Epithelial cell of esophagus (primary cell): ENCODE data around the gene PDE7B.

Source experiments
- DNase-seq: peaks from one replicate; pipeline ENCODE4 v3.0.0; 2010; ENCODE audit warnings: low read depth
- H3K4me3 ChIP-seq: 2 replicates; pipeline ENCODE4 v1.5.1; 2011; ENCODE audit warnings: mild to moderate bottlenecking, low read length, control low read depth
- TF ChIP-seq, protein P1 (sequence below): IDR thresholded peaks from 2 replicates; pipeline ENCODE4 v1.5.1; 2011; ENCODE audit warnings: low read depth, mild to moderate bottlenecking, low read length, control low read depth, inconsistent platforms; ENCODE audit not compliant: insufficient read depth; ENCODE audit errors: missing control alignments

Gene PDE7B

DNA sequence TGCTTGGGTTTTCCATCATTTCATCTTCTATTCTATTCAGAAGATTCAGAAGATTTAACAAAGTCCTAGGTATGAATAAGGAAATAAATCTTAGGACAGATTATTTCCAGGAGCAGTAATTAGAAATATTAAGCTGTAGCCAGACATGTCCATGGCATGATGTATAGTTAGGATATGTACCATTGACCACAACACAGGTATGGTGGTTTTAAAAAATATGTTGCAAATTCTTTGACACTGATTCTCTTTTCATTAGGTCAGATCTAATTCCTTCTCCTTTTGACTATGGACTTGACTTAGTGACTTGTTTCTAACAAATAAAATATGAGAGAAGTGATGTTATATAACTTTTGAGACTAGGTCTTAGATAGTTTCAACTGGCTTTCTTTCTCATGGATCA is 23.5 kb upstream of the PDE7B start:
- no peak overlapping the region for H3K4me3 ChIP-seq
- TF ChIP-seq, protein P1, sequence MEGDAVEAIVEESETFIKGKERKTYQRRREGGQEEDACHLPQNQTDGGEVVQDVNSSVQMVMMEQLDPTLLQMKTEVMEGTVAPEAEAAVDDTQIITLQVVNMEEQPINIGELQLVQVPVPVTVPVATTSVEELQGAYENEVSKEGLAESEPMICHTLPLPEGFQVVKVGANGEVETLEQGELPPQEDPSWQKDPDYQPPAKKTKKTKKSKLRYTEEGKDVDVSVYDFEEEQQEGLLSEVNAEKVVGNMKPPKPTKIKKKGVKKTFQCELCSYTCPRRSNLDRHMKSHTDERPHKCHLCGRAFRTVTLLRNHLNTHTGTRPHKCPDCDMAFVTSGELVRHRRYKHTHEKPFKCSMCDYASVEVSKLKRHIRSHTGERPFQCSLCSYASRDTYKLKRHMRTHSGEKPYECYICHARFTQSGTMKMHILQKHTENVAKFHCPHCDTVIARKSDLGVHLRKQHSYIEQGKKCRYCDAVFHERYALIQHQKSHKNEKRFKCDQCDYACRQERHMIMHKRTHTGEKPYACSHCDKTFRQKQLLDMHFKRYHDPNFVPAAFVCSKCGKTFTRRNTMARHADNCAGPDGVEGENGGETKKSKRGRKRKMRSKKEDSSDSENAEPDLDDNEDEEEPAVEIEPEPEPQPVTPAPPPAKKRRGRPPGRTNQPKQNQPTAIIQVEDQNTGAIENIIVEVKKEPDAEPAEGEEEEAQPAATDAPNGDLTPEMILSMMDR, result no peak
- DNase-seq, result no peak

DNA sequence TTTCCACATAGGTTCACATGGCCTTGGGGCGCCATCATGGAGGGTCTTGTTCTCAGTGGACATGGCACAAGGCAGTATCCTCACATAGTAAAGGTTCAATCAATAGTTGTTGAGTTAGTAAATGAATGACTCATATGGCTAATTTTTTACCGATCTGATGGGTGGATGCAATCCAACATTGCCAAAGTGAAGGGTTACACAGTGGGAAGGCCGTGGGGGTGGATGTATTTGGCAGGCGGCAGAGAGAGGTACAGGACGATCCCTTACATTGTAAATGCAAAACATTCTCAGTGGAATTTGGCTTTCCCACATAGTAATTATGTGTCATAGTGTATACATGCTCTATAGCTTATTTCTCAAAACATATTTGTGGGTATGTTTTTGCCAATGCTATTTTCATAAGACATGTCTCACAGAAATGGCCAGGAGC is 21.0 kb upstream of the PDE7B start:
- no peak for DNase-seq
- H3K4me3 ChIP-seq, result no peak overlapping the region
- TF ChIP-seq, protein P1, result no peak

DNA sequence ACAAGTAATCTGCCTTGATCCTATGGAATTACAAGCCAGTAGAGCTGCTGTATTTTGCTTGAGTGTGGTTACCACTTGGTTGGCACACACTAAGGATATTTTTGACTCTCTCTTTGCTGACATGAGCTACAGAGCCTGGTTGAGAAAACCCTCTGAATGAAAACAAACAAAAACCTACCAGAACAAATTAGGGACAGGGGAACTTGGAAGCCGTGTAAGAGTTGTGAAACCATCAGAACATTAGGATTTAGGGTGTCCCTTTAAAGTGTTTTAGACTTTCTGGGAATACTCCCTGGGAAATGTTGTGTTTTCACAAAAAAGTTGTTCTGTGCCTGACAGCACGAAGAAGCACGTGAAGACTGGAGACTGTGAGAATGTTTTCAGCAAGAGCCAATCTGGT is 20.5 kb upstream of the PDE7B start:
- DNase-seq, result no peak
- TF ChIP-seq, protein P1, result no peak
- H3K4me3 ChIP-seq, result no peak overlapping the region

DNA sequence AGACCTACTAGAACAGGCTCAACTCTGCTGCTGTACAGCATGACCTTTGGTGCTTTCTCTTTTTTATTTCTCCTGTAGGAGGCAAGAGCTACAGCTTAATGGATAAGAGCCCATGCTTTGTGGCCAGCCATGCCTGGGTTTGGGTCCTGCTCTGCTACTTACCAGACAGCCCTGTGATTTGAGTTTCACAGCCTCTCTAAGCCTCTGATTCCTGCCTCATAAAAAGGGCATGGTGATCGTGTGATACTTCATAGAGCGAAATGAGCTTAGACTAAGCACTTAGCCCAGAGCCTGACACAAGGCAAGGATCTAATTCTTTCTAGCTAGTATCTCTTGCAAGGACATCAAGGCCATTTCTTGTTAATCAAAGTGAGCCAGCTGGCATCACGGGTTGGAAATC is 19.3 kb upstream of the PDE7B start:
- TF ChIP-seq, protein P1, result no peak
- DNase-seq, result no peak
- no peak overlapping the region for H3K4me3 ChIP-seq

DNA sequence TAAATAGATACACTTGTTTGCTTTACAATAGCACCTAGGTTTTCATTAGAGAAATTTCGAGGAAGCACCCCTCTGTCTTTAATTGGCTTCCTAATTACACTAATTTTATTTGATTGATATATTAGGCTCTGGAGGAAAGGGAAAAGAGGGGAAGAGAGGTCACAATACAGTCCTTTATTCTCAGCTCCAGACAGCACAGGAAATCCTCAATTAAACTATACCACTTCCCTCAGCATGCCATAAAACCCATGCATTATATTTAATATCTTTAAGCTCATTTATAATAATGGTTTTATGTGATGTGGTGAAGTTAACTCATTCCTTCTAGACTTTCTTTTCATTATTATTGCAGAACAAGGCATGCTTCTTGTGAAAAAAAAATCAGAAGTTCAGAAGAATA is 17.7 kb upstream of the PDE7B start:
- DNase-seq, result no peak
- TF ChIP-seq, protein P1, result no peak

DNA sequence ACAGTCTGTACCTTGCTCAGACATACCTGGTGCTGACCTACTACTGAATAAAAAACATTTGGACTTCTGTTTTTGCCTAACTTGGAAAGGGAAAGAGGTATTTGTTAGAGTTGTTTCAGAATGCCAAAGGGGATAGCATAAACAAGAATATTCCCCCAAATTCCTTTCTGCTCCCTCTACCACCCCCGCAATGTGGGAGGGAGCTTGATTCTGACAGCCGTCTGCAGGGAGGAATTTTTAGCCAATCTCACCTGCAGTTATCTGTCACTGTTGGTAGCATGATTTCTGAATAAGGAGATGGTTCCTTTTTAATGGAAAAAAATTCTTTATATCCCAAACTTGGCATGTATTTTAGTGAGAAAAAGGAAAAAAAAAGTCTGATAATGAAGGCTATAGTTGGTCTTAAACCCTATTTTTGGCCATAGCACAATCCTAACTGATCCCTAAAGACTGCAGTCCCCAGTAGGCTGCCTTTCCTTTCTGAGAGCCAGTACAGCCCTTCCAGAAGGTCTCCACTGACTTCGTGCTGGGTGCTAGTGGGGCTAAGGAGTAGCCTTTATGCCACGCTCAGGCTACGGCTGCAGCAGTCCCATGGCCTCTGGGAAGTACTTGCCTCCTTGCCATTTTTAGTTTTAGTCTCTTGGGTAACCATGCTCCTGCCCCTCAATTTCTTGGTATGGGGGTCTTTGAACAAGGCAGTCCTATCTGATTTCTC is 13.6 kb upstream of the PDE7B start:
- DNase-seq, result no peak
- TF ChIP-seq, protein P1, result no peak
- H3K4me3 ChIP-seq, result no peak overlapping the region

More for the DNA sequence above, 17.7 kb upstream of the PDE7B start:
- no peak overlapping the region for H3K4me3 ChIP-seq

DNA sequence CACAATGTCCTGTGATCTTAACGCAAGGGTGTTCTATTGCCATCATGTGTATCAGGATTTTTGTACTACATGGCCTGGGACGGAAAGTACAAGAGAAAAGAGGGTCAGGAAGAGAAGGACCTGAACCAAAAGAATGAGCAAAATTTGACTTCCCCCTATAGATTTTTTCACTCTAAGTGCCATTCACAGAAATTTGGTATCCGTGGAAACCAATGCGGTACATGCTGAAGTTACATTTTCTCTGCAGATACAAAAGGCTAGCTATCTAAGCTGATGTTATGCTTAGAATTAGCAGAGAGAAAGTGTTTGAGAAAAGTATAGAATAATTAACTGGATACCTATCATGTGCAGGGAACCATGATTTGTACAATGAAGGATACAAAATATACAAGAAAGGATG is 12.4 kb upstream of the PDE7B start:
- TF ChIP-seq, protein P1, result no peak
- no peak overlapping the region for H3K4me3 ChIP-seq
- no peak for DNase-seq
